Gastrocnemius medialis (tissue), 4 donors: ENCODE results near the gene CSPG5.

ENCODE experiments used
- CTCF ChIP-seq, 5 experiments: fragments of 450-650 bp in 3 of 5; fragments of 200-600 bp in 2 of 5; sonication (generic) in 2 of 5; IDR thresholded peaks in 4 of 5; conservative IDR thresholded peaks in 1 of 5; 1 replicate in 4 of 5; 2 replicates in 1 of 5; pipeline ENCODE4 v1.5.1; 2016 to 2019; ENCODE audit warnings: antibody characterized with exemption in 5 of 5, mild to moderate bottlenecking in 3 of 5, moderate library complexity in 3 of 5
- POLR2A ChIP-seq, 2 donors: fragments of 450-650 bp; IDR thresholded peaks; one replicate each; pipeline ENCODE4 v1.6.1; 2017; ENCODE audit warnings: antibody characterized with exemption in 2 of 2, mild to moderate bottlenecking in 2 of 2, moderate library complexity in 2 of 2

- TF ChIP-seq CTCF (IDR thresholded peaks at IDR 0.05 in 4 of 5, conservative IDR thresholded peaks at IDR 0.05 in 1 of 5) (no peak), POLR2A (IDR thresholded peaks at IDR 0.05) (no peak)
Measured at GRCh38 chr3:47553407-47553806, 25.3 kb downstream of the CSPG5 start.
